SU-DHL-6 (cell line): ENCODE measurements around the gene IFNA1.

ENCODE experiments used
- H2AFZ ChIP-seq: fragments of 200-600 bp; sonication (generic); 2 replicates; pipeline ENCODE4 v1.6.1; 2014; ENCODE audit warnings: low read depth, mild to moderate bottlenecking, moderate library complexity, mixed read lengths, antibody characterized with exemption, low read length; ENCODE audit not compliant: severe bottlenecking
- H3F3A ChIP-seq: fragments of 200-600 bp; shearing (Covaris generic); 2 replicates; pipeline ENCODE4 v1.6.0; 2016; ENCODE audit warnings: antibody characterized with exemption, mild to moderate bottlenecking; ENCODE audit not compliant: insufficient read depth
- H3K27ac ChIP-seq: fragments of 200-600 bp; sonication (generic); 2 replicates; pipeline ENCODE4 v1.5.1; 2016; ENCODE audit warnings: low read depth, mild to moderate bottlenecking, low read length, moderate library complexity, mixed read lengths
- H3K27me3 ChIP-seq: fragments of 200-600 bp; sonication (generic), shearing (Covaris generic); 2 replicates; pipeline ENCODE4 v1.6.0; 2014; ENCODE audit warnings: mild to moderate bottlenecking, low read length
- H3K36me3 ChIP-seq: fragments of 200-600 bp; sonication (generic); 2 replicates; pipeline ENCODE4 v1.6.1; 2014; ENCODE audit warnings: mild to moderate bottlenecking, low read length, mixed read lengths
- H3K4me2 ChIP-seq: fragments of 300-600, 200-600 bp; shearing (Covaris generic), sonication (generic); 2 replicates; pipeline ENCODE4 v1.6.0; 2014; ENCODE audit warnings: low read length, low read depth, mild to moderate bottlenecking; ENCODE audit not compliant: poor library complexity, severe bottlenecking
- H3K4me3 ChIP-seq: fragments of 200-600 bp; sonication (generic); 2 replicates; pipeline ENCODE4 v1.5.1; 2014; ENCODE audit warnings: antibody characterized with exemption, low read length, mild to moderate bottlenecking, mixed read lengths; ENCODE audit not compliant: insufficient read depth, poor library complexity, severe bottlenecking
- H3K79me2 ChIP-seq: fragments of 200-600 bp; sonication (generic); 2 replicates; pipeline ENCODE4 v1.6.1; 2014; ENCODE audit warnings: mild to moderate bottlenecking, low read length, moderate library complexity; ENCODE audit not compliant: insufficient read depth
- H3K9ac ChIP-seq: fragments of 200-600 bp; sonication (generic); 2 replicates; pipeline ENCODE4 v1.7.0; 2014; ENCODE audit warnings: mild to moderate bottlenecking, low read length
- H3K9me2 ChIP-seq: fragments of 200-600 bp; sonication (generic); replicated peaks from 2 replicates; pipeline ENCODE4 v1.6.1; 2014; ENCODE audit warnings: low read length; ENCODE audit not compliant: insufficient read depth
- H3K9me3 ChIP-seq: fragments of 200-600 bp; sonication (generic); 2 replicates; pipeline ENCODE4 v1.6.1; 2014; ENCODE audit warnings: low read length, mixed read lengths; ENCODE audit not compliant: insufficient read depth
- H4K20me1 ChIP-seq: fragments of 200-600 bp; sonication (generic); 2 replicates; pipeline ENCODE4 v1.6.1; 2014; ENCODE audit warnings: low read depth, mild to moderate bottlenecking, antibody characterized with exemption, low read length, moderate library complexity, mixed read lengths
- CTCF ChIP-seq: fragments of 200-600 bp; sonication (generic); IDR thresholded peaks from one replicate; pipeline ENCODE4 v1.5.1; 2017; ENCODE audit warnings: antibody characterized with exemption, mild to moderate bottlenecking, low read length, moderate library complexity; ENCODE audit not compliant: insufficient read depth, poor library complexity, severe bottlenecking
- EZH2phosphoT487 ChIP-seq: fragments of 200-600 bp; sonication (generic), shearing (Covaris generic); conservative IDR thresholded peaks from 2 replicates; pipeline ENCODE4 v1.6.1; 2018; ENCODE audit warnings: mild to moderate bottlenecking, antibody characterized with exemption, low read length, moderate library complexity, mixed read lengths

The IFNA1 gene

GRCh38 chr9:21413624-21414023 lies 26.6 kb upstream of the IFNA1 start:
- H3K9ac ChIP-seq, result no peak overlapping the region

GRCh38 chr9:21414220-21414940 lies 25.9 kb upstream of the IFNA1 start:
- no peak overlapping the region for H3K4me2 ChIP-seq
- H4K20me1 ChIP-seq, result no peaks in the 10 kb centered on the region
- H3F3A ChIP-seq, result no peaks in the 10 kb centered on the region
- H3K36me3 ChIP-seq, result no peaks in the 10 kb centered on the region
- TF ChIP-seq EZH2phosphoT487, result no peak
- no peak for TF ChIP-seq CTCF
- no peaks in the 10 kb centered on the region for H3K27me3 ChIP-seq
- H3K79me2 ChIP-seq, result no peaks in the 10 kb centered on the region
- no peak overlapping the region for H3K27ac ChIP-seq
- no peak overlapping the region for H2AFZ ChIP-seq
- no peak overlapping the region for H3K9ac ChIP-seq
- H3K9me2 ChIP-seq, result no peaks in the 10 kb centered on the region
- no peaks in the 10 kb centered on the region for H3K9me3 ChIP-seq
- no peak overlapping the region for H3K4me3 ChIP-seq

More at GRCh38 chr9:21413624-21414023, 26.6 kb upstream of the IFNA1 start:
- Histone ChIP-seq H3K4me3 (no peak overlapping the region), H3K9me3 (no peaks in the 10 kb centered on the region), H3F3A (no peaks in the 10 kb centered on the region), H4K20me1 (no peaks in the 10 kb centered on the region), H3K4me2 (no peak overlapping the region), H3K9me2 (no peaks in the 10 kb centered on the region), H3K27ac (no peak overlapping the region), H2AFZ (no peak overlapping the region), H3K36me3 (no peaks in the 10 kb centered on the region), H3K27me3 (no peaks in the 10 kb centered on the region), H3K79me2 (no peaks in the 10 kb centered on the region)
- TF ChIP-seq EZH2phosphoT487 (no peak), CTCF (no peak)

GRCh38 chr9:21415493-21416267 lies 24.6 kb upstream of the IFNA1 start:
- H3K9ac ChIP-seq, result no peak overlapping the region
- H3K27ac ChIP-seq, result no peak overlapping the region
- H3K4me2 ChIP-seq, result no peak overlapping the region
- no peak overlapping the region for H2AFZ ChIP-seq
- H3K36me3 ChIP-seq, result no peaks in the 10 kb centered on the region
- no peaks in the 10 kb centered on the region for H3K9me3 ChIP-seq
- TF ChIP-seq EZH2phosphoT487, result no peak
- no peak for TF ChIP-seq CTCF
- no peak overlapping the region for H3K4me3 ChIP-seq
- H3K27me3 ChIP-seq, result no peaks in the 10 kb centered on the region
- no peaks in the 10 kb centered on the region for H3K79me2 ChIP-seq
- no peaks in the 10 kb centered on the region for H4K20me1 ChIP-seq
- no peaks in the 10 kb centered on the region for H3F3A ChIP-seq
- H3K9me2 ChIP-seq, result no peaks in the 10 kb centered on the region
